HepG2 (cell line): ENCODE results near the gene PNN. TPM values are rescaled to one million over a fixed set of nuclear protein-coding genes. Genes with fewer than 3 reads are reported as not detected.
"Not testable (repeated sequence)": the region's sequence is repeated elsewhere in the genome, so short reads cannot be mapped to it uniquely, and the experiment has no call there.

Experiments used
- ADNP ChIP-seq: sonication (generic); formaldehyde crosslinking; IDR thresholded peaks from 2 replicates; pipeline ENCODE4 v1.4.0; 2020; ENCODE audit warnings: missing genetic modification reagents
- ARID4A ChIP-seq: sonication (generic); formaldehyde crosslinking; IDR thresholded peaks from 2 replicates; pipeline ENCODE4 v1.5.0; 2020; ENCODE audit warnings: mild to moderate bottlenecking, missing genetic modification reagents, borderline replicate concordance
- EP300 ChIP-seq, 3 experiments: sonication (generic) in 1 of 3; formaldehyde crosslinking in 1 of 3; IDR thresholded peaks; 2 replicates each; pipeline versions ENCODE4 v1.5.1 to v1.6.1; 2011 to 2020; ENCODE audit warnings: low read depth in 2 of 3, low read length in 2 of 3, borderline replicate concordance in 1 of 3, improper control_type of control experiment in 1 of 3, mild to moderate bottlenecking in 1 of 3, missing genetic modification reagents in 1 of 3, moderate library complexity in 1 of 3
- KDM2A ChIP-seq: sonication (generic); formaldehyde crosslinking; IDR thresholded peaks from 2 replicates; pipeline ENCODE4 v1.4.0; 2020; ENCODE audit warnings: low read depth, missing genetic modification reagents, borderline replicate concordance
- NBN ChIP-seq: fragments of 450-650 bp; conservative IDR thresholded peaks from 2 replicates; pipeline ENCODE4 v1.6.1; 2017
- POGZ ChIP-seq: sonication (generic); formaldehyde crosslinking; IDR thresholded peaks from 2 replicates; pipeline ENCODE4 v1.4.0; 2020; ENCODE audit warnings: mild to moderate bottlenecking, missing genetic modification reagents
- SAP130 ChIP-seq: IDR thresholded peaks from 2 replicates; pipeline ENCODE4 v1.6.1; 2016; ENCODE audit warnings: low read depth
- SOX5 ChIP-seq: IDR thresholded peaks from 2 replicates; pipeline ENCODE4 v1.6.1; 2016; ENCODE audit warnings: borderline replicate concordance
- TEF ChIP-seq: sonication (generic); formaldehyde crosslinking; IDR thresholded peaks from 2 replicates; pipeline ENCODE4 v1.5.0; 2020; ENCODE audit warnings: missing genetic modification reagents
- TSC22D2 ChIP-seq: sonication (generic); formaldehyde crosslinking; IDR thresholded peaks from 2 replicates; pipeline ENCODE4 v1.5.1; 2020; ENCODE audit warnings: missing genetic modification reagents, mild to moderate bottlenecking, borderline replicate concordance
- YEATS2 ChIP-seq: sonication (generic); formaldehyde crosslinking; IDR thresholded peaks from 2 replicates; pipeline ENCODE4 v1.4.0; 2020; ENCODE audit warnings: missing genetic modification reagents, borderline replicate concordance
- ZBTB26 ChIP-seq: IDR thresholded peaks from 2 replicates; pipeline ENCODE4 v1.6.1; 2016; ENCODE audit warnings: missing compliant biosample characterization, missing genetic modification reagents, borderline replicate concordance
- ZFP82 ChIP-seq: sonication (generic); formaldehyde crosslinking; IDR thresholded peaks from 2 replicates; pipeline ENCODE4 v1.5.1; 2020; ENCODE audit warnings: mild to moderate bottlenecking, missing genetic modification reagents, borderline replicate concordance
- ZFX ChIP-seq: sonication (generic); formaldehyde crosslinking; IDR thresholded peaks from 2 replicates; pipeline ENCODE4 v1.4.0; 2020; ENCODE audit warnings: mild to moderate bottlenecking, low read depth, missing genetic modification reagents, moderate library complexity
- ZNF274 ChIP-seq: sonication (generic); formaldehyde crosslinking; IDR thresholded peaks from 2 replicates; pipeline ENCODE4 v1.5.1; 2020; ENCODE audit warnings: mild to moderate bottlenecking, missing genetic modification reagents
- ZNF503 ChIP-seq: sonication (generic); formaldehyde crosslinking; IDR thresholded peaks from 2 replicates; pipeline ENCODE4 v1.4.0; 2020; ENCODE audit warnings: missing genetic modification reagents
- ZNF772 ChIP-seq: sonication (generic); formaldehyde crosslinking; IDR thresholded peaks from 2 replicates; pipeline ENCODE4 v1.5.0; 2020; ENCODE audit warnings: mild to moderate bottlenecking, missing genetic modification reagents
- ZNF816 ChIP-seq: sonication (generic); formaldehyde crosslinking; IDR thresholded peaks from 2 replicates; pipeline ENCODE4 v1.8.0; 2022; ENCODE audit warnings: missing genetic modification reagents, mild to moderate bottlenecking, borderline replicate concordance
- ZSCAN20 ChIP-seq: sonication (generic); formaldehyde crosslinking; IDR thresholded peaks from 2 replicates; pipeline ENCODE4 v1.4.0; 2020; ENCODE audit warnings: missing genetic modification reagents, mild to moderate bottlenecking, borderline replicate concordance
- polyA plus RNA-seq, 8 experiments: library from polyadenylated mRNA; depleted of rRNA in 3 of 8; stranded (reverse) in 7 of 8; unstranded in 1 of 8; fragments of >200 nt; fragmentation: Illumina TruSeq in 4 of 8; extraction: Trizol in 4 of 8; gene quantifications; 2 replicates each; pipeline versions ENCODE4 v1.2.1 to v1.2.3, GENCODE V29; 2011 to 2016; ENCODE audit warnings: low read depth in 4 of 8, missing spikeins in 1 of 8, mixed read lengths in 1 of 8; ENCODE audit not compliant: insufficient read depth in 1 of 8
- total RNA-seq, 5 experiments: library from RNA; depleted of rRNA; stranded (reverse); fragments of >200 nt; fragmentation: Illumina TruSeq; extraction: Trizol; gene quantifications; 2 replicates each; pipeline ENCODE4 v1.2.3, GENCODE V29; 2016; ENCODE audit warnings: low read depth in 1 of 5

PNN gene
- total and polyA plus RNA-seq, 2 of the 13 experiments (the other 11 are each of a cell fraction or from before 2014, with no cell fraction given) = 58.0 to 214 TPM

GRCh38 chr14:39231751-39232553 is 56.9 kb downstream of the PNN start (continued):
- peak; percentile 37; the same call in 1 of the 2 replicates for TF ChIP-seq ADNP (CRISPR knock-in tag)
- TF ChIP-seq ZSCAN20 (CRISPR knock-in tag) = peak; percentile 71; the same call in 1 of the 2 replicates
- peak; percentile 28; the same call in 1 of the 2 replicates for TF ChIP-seq ARID4A
- peak; percentile 18; the same call in 1 of the 2 replicates for TF ChIP-seq ZNF274
- peak; percentile 39; the same call in 1 of the 2 replicates for TF ChIP-seq ZNF816 (CRISPR knock-in tag)
- peak; percentile 45; the same call in 1 of the 2 replicates for TF ChIP-seq ZNF503
- peak in 1 of 2 experiments; percentile 42; a peak in 1 of 4 replicates for TF ChIP-seq EP300 (IDR thresholded peaks at IDR 0.05; ENCODE audit: low read depth in 2 of 2, low read length in 2 of 2)
- TF ChIP-seq EP300 (CRISPR knock-in tag; IDR thresholded peaks at IDR 0.05; ENCODE audit: borderline replicate concordance) = not testable (repeated sequence)
- peak; percentile 31; the same call in 1 of the 2 replicates for TF ChIP-seq ZBTB26 (CRISPR knock-in tag)
- 0 out of 2 replicates have a peak, but pooled peaks have one; percentile 41 for TF ChIP-seq SAP130 (CRISPR knock-in tag)
- TF ChIP-seq KDM2A (CRISPR knock-in tag) = peak; percentile 51; the same call in 1 of the 2 replicates
- peak; percentile 13; the same call in 1 of the 2 replicates for TF ChIP-seq ZFX (CRISPR knock-in tag)
- peak; percentile 51; the same call in 1 of the 2 replicates for TF ChIP-seq ZFP82
- 0 out of 2 replicates have a peak, but pooled peaks have one; percentile 11 for TF ChIP-seq NBN
- peak; percentile 61 for TF ChIP-seq POGZ (CRISPR knock-in tag)
- peak; percentile 51; the same call in 1 of the 2 replicates for TF ChIP-seq YEATS2 (CRISPR knock-in tag)
- TF ChIP-seq TEF (CRISPR knock-in tag) = 0 out of 2 replicates have a peak, but pooled peaks have one; percentile 56
- TF ChIP-seq TSC22D2 (CRISPR knock-in tag) = peak; percentile 61; the same call in 1 of the 2 replicates
- TF ChIP-seq ZNF772 = peak; percentile 40; the same call in 1 of the 2 replicates
- peak; percentile 63 for TF ChIP-seq SOX5
